HG03460 (cell line): ENCODE measurements around the gene DUSP10.

Source experiments
- ATAC-seq: cut with Tn5 transposase; IDR thresholded peaks from one replicate; pipeline ENCODE4 v1.9.1; 2021; ENCODE audit not compliant: unreplicated experiment

DUSP10 gene

DNA sequence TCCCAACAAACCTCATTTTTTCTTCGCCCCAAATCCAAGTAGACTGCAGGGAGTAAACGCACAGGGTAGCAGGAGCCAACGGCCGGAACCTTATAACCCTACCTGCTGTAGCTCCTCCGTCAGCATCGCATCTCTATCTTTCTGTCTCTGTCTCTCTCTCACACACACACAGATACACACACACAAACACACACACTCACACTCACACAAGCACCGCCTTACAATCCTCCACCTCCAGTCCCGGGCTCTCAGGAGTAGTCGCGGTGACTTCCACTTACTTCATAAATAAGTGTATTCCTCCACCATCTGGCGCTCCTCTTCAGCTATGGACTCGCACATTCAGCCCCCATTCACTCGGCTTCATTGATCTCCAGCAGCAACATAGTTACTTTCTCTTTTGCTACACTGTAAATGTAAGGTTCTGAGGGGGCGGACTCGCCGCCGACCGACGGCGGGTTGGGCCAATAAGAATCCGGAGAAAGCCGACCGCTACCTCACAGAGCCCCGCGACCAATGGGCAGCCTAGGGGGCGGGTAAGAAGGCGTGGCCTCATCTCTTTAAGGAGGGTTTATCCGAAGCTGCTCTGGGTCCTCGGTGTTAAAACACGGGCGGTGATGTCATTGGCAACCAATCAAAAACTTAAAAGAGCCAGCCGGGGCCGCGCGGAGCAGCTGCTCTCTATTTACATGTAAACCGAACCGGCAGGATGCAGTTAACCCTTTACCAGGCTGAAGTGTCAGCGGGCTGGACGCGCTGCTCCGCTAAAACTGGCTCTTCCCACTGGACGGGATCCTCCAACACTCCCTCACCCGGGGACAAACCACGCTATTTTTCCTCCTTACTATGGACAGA lies at the start of gene DUSP10:
Gene DUSP10 (minus strand): TSS at position 387 of the 852 bp plus-strand sequence. CDS start 2,345 bp downstream, outside the sequence.
- ATAC-seq: peak; percentile 81

DNA sequence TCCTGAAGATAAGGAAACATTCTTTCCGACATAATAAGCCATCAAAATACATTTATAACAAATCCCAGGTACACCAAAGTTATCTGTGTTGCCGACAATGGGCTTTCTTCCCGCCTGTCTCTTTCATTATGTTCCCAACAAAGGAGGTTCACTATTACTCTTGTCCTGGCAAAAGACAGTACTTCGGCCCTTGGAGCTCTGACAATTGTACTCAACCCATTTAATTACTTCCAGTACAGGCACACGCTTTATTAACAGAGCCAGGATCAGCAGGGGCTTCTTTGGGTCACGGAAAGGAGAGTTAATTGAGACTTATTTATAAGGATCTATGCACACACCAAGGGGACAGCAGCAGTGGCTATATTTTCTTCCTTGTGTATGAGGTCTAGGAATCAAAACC lies 46.6 kb upstream of the DUSP10 start:
- ATAC-seq: no peak

DNA sequence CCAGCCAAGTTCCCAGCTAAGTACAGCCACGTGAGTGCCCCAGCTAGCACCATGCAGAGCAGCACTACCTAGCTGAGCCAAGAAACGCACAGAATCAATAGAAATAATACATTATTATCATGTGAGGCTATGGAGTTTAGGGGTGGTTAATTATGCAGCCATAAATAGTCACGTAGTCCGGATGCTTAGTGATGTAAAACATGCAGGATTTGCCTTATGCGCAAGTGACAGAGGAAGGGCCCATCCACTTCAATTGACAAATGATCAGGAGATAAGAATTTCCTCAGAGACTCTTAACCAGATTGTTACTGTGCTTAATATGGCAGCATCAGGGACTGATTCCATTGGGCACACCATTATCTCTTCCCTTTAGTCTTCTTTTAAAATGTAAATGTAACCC lies 44.8 kb upstream of the DUSP10 start:
- no peak for ATAC-seq

DNA sequence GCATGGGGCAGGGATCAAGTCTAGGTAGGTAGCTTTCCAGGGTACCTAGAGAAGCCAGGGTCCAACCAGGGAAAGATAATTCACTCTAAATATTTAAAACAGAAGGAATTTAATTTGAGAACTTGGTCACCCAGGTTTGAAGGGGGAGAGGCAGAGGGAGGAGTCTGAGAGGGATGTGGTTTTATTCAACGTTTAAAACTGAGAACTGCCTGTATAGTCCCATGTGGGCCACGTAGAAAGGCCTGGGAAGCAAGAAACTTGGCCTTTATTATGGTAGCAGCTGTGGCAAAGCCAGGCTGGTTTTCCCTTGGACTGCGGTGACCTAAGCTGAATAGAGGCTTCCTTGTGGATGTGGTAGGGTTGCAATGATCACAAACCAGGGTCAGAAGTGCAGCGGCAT lies 42.0 kb upstream of the DUSP10 start:
- no peak for ATAC-seq

DNA sequence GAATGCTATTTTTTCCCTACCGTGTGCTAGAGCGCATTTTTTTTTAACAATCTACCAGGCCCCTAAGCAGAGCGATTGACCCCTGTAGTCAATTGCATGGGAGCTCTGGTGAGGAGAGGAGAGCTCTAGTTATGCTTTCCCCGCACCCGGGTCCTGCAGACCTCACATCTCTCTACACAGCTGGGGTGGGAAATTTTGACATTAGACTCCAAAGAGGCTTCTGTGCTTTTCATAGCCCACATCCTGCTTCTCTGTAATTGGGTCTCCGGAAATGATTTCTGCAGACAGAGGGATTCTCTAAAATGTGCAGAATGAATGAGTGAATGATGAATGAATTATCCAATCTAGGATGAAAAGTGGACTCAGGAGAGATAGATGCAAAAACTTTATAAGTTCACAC lies 41.5 kb upstream of the DUSP10 start:
- ATAC-seq: no peak

DNA sequence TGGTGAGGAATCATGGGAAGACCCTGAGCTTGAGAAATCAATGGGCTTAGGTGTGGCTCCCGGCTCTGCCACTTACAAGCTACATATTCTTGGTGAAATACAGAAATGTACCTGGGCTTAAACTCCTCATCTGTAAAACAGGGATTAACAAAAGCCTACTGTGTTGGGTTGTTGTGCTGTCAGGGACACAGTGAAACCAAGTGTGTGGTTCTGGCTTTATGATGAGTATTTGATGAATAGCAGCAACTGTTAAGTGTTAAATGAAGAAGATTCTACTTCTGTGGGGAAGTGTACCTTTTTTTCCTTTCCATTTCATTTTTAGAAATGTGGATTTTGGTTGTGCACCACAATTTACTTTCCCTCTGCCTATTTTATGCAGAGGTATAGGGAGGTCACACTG lies 41.1 kb upstream of the DUSP10 start:
- no peak for ATAC-seq

DNA sequence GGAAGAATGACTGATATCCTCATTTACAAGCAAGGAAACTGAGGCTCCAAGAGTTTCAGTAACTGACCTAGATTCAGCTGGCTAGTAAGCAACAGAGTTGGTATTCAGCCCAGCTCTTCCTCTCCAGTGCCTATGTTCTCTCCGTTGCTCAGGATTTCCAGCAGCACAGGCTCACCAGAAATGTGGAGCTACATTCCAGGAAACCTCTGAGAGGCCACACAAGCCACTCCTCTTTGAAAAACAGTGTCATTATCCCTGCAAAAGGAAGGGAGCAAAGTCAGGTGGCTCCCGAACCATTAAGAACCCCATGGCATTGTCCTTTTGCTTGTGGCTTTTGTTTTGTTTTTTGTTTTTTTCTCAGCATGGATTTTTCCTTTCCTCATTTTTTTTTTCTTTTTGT lies 40.6 kb upstream of the DUSP10 start:
- no peak for ATAC-seq

GRCh38 chr1:221781102-221781755 lies 39.3 kb upstream of the DUSP10 start:
- ATAC-seq: no peak

GRCh38 chr1:221780175-221780574 lies 38.3 kb upstream of the DUSP10 start:
- no peak for ATAC-seq

GRCh38 chr1:221779771-221780170 lies 37.9 kb upstream of the DUSP10 start:
- no peak for ATAC-seq

DNA sequence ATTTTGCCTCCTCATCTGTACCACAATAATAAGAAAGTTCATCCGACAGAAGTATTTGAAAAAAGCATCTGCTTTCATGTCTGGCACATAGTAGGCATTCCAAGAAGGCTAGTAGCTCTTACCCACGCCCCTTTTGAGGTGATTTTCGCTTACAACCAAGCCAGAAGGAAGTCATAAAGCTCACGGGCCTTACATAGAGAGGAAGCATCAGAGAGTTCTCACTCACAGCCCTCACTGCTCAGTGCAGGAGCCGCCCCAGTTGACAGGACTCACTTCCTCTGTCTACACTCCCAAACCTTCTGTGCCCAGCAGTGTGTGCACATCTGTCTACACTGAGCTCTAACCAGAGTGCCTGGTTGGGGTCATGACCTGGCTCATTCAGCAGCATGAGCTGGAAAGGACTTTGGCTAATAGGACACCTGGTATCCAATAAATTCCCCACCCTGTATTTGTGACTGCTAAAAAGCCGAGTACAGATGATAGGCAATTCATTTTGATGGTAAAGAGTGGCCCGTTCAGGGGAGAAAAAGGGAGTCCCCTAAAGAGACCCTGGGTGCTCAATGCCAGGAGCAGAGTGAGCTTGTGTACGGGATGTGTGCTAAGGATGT lies 36.8 kb upstream of the DUSP10 start:
- ATAC-seq: peak; percentile 32

GRCh38 chr1:221778125-221778524 lies 36.2 kb upstream of the DUSP10 start:
- no peak for ATAC-seq

DNA sequence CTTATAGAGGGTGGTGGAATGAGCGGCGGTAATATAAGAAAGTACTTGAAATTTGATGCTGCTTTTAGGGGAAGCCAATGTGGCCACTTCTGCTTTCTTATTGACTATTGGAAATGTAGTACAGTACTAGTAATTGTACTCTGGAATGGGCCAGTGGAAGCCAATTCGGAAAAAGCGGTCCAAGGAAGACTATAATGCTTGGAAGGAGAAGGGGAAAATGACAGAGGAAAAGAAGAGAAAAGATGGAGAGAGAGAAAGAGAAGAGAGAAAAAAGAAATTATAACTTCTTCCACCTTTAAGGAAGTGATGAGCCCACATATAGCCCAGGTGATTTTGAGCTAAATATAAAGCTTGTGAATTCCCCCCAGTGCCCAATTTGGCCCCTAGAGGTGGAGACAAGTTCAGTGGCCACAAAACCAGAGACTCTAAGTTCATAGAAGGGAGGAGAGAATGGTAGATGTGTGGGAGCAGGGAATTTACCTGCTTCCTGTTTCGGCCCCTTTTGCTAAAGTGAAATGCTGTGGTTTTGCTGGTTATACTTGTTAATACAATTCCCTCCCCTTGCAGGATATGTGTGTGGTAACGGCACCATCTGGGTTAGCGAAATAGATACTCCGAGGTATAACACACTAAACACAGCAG lies 35.7 kb upstream of the DUSP10 start:
- peak; percentile 57 for ATAC-seq

DNA sequence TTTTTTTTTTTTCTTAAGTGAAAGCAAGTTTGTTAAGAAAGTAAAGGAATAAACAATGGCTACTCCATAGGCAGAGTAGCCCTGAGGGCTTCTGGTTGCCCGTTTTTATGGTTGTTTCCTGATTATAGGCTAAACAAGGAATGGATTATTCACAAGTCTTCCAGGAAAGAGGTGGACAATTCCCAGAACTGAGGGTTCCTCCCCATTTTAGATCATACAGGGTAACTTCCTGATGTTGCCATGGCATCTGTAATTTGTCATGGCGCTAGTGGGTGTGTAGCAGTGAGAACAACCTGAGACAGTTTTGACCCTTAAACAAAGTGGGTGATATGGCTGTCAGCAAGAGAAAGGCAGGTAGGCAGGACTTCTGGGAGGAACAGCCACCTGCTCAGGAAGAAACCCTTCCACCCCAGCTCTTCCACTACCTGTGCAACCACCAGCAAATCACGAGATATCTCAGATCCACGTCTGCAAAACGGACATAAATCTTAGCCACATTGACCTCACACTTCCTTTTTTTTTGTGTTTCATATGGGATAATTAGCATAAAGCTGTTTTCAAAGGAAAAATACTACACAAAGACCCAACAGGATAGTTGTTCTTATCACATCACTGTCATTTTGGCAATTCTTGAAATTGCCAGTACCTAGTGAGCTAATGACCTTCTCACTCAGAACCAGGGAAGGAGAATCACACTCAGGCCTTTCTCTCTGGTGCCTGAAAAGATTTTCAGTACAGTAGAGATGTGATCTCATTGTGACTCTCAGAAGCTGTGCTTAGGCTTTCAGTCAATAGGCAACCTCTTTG lies 34.8 kb upstream of the DUSP10 start:
- peak; percentile 27 for ATAC-seq

GRCh38 chr1:221775206-221775605 lies 33.3 kb upstream of the DUSP10 start:
- ATAC-seq: no peak

- ATAC-seq: no peak
Observed at GRCh38 chr1:221774054-221774842, 32.4 kb upstream of the DUSP10 start.

DNA sequence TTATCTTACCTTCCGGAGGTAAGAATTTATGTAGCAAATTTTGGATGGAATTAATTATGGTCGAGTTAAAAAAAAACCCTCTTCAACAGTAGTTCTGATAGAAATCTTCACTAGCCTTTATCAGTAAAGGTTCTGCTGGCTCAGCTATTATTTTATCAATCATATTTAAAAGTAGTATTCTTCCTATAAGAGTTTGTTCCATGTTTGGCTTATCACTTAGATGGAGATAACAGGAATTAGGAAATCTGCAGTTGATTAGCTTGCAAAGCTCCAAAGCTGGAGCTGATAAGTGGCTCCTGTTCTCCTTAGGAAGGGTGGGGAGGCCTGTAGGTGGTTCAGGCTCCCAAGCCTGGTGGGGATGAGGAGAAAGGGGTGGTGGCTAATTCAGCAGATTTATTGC lies 31.5 kb upstream of the DUSP10 start:
- ATAC-seq: no peak

- ATAC-seq: no peak
Observed at GRCh38 chr1:221772117-221772516, 30.2 kb upstream of the DUSP10 start.

DNA sequence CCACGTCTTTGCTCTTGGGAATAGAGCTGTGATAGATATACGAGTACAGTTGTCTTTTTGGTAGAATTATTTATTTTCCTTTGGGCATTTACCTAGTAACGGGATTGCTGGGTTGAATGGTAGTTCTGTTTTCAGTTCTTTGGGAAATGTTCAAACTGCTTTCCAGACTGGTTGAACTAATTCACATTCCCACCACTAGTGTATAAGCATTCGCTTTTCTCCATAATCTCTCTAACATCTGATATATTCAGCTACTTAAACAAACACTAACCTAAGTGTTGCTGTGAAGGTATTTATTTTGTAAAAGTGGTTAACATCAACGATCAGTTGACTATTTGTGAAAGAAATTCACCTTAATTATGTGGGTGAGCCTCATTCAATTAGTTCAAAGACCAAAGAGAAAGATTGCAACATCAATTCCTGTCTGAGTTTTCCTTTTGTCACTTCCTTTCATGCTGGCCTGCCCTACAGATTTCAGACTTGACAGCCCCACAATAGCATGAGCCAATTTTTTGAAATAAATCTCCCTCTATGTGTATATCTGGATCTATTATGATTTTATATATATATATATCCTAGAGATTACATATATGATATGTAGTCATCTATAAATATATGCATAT lies 26.7 kb upstream of the DUSP10 start:
- no peak for ATAC-seq
